HG02571 (cell line): ENCODE results near the gene KIAA0753.
"Not testable (repeated sequence)": the region's sequence is repeated elsewhere in the genome, so short reads cannot be mapped to it uniquely, and the experiment has no call there.

Experiments used
- ATAC-seq: cut with Tn5 transposase; IDR thresholded peaks from one replicate; pipeline ENCODE4 v1.9.1; 2021; ENCODE audit warnings: mild to moderate bottlenecking, moderate library complexity; ENCODE audit not compliant: unreplicated experiment

The KIAA0753 gene

DNA sequence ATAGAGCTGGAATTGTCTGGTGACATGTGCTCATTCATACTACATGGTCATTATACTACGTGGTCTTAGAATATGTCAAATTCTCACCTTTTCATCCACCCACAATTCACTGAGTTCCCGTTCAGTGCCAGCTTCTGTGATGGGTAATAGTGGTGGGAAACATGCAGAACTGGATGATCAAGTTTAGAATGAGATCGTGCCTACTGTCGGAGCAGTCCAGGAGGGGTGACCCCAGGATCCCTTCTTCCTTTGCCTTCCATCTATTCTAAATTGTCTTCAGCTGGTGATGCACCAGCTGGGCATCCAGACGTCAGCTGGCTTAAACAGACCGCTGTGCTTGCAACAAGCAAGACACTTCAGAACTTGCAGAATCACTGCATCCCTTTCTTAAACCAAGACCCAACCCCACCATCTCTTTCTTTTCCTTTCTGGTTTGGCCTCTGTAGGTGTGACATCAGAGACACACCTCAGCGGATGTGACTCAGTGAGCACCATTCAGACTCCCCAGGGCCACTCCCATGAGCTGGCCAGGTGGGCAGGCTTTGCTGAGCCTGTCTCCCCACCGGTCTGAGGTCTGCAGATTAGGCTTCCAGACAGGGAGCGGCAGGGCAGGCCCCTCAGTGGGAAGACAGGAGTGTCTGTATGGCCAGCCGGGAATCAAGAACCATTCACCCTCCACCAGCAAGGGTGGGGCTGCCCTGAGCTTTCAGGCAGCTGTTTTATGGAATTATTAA is 29.1 kb upstream of the KIAA0753 start:
- ATAC-seq, result no peak

DNA sequence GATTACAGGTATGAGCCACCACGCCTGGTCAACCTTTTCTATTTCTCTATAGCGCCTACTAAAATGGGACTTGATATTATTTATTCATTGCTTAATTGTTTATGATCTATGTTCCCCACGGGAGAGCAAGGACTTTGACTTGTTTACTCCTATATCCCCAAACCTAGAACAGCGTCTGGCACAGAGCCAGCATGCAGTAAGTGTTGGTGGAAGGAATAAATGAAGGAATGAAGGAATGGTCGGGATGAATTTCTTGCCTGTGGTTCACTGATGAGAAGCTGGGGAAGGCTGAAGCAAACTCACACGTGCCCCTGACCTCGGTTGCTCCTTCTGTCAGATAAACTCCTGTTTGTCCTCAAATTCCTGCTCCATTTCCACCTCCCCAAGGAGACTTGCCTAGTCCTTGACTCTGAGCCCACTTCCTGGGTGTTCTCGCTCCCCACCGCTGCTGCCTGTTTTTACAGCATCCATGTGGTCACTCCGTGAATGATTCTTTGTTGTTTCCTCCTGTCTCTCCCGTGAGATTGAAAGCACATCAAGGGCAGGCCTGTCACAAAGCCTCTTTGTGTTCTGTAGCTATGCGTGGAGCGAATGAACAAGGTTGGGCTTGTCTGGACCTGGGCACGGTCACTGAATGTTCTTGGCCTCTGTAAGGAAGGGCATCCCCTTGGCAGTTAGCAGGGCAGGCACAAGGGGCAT is 28.4 kb upstream of the KIAA0753 start:
- ATAC-seq, result no peak

- ATAC-seq, result no peak
Observed at GRCh38 chr17:6668219-6668618, 27.7 kb upstream of the KIAA0753 start.

DNA sequence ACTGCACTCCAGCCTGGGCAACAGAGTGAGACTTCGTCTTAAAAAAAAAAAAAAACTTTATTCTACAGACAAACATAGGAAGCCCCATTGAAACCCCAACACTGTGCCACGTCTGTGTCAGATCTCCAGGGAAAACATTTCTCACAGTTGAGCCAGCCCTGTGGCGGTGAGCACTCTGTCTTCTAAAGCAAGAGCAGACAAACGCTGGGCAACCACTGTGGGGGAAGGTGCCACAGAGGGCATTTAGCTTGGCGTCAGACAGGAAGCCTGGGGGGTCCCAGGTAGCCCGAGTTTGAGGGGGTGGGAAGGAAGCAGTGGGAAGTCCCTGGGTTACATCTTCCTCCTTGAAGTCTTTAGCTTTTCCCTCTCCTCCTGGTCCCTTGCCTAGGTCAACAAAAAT is 27.0 kb upstream of the KIAA0753 start:
- no peak for ATAC-seq

DNA sequence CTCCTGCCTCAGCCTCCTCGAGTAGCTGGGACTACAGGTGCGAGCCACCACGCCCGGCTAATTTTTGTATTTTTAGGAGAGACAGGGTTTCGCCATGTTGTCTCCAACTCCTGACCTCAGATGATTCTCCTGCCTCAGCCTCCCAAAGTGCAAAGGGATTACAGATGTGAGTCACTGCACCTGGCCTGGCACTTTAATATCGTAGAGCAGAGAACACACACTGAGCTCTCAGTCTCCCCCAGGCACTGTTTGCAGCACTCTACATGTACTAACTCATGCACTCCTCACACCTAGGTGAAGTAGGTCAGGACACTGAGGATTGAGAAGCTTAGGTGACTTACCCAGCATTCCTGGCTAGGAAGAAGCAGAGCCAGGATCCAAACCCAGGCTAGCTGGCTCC is 26.0 kb upstream of the KIAA0753 start:
- ATAC-seq, result no peak

DNA sequence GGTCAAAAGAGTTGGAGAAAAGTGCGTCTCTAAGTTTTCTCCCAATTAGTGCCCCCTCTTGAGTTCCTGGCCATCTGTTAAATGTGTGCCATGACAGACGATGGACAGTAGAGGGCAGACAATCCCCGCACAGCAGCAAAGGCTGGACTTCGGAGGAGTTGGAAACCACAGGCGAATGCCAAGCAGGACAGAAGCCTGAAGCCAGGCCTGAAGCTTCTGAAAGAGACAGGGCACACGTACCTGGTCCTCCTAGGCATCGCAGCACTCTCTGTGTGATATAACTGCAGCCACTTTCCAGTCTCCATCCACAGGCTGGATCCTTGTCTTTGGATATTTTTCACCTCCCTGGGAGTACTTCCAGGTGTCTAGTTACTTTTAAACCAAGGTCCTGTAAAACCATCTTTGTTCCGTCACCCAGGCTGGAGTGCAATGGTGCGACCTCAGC is 25.6 kb upstream of the KIAA0753 start:
- no peak for ATAC-seq

DNA sequence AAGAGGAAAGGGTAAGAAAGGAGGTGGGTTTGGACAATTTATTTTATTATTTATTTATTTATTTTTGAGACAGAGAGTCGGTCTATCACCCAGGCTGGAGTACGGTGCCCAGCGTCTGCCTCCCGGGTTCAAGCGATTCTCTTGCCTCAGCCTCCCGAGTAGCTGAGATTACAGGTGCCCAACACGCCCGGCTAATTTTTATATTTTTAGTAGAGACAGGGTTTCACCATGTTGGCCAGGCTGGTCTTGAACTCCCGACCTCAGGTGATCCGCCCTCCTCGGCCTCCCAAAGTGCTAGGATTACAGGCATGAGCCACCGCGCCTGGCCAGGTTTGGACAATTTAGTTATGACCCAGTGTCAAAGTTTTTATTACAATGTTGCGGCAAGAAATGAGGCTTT is 22.7 kb upstream of the KIAA0753 start:
- ATAC-seq, result not testable (repeated sequence)

DNA sequence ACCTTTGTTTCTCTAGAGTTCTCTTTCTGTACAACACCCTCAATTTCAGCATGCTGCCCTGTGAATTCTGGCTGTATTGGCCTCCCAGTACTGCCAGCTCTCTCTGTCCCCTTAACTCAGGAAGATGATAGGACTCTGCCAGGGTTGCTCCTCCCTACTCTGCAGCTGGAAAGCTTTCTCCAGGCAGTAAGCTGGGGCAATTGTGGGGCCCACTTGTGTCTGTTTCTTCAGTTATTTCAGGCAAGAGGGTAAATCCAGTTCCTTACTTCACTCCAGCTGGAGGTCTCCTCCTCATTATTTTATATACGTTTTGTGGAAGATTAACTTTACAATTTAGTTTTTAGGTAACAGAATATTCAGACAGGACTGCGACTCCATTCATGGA is 20.9 kb upstream of the KIAA0753 start:
- no peak for ATAC-seq

- ATAC-seq, result peak; percentile 80
Observed at GRCh38 chr17:6660805-6661463, 20.4 kb upstream of the KIAA0753 start.

DNA sequence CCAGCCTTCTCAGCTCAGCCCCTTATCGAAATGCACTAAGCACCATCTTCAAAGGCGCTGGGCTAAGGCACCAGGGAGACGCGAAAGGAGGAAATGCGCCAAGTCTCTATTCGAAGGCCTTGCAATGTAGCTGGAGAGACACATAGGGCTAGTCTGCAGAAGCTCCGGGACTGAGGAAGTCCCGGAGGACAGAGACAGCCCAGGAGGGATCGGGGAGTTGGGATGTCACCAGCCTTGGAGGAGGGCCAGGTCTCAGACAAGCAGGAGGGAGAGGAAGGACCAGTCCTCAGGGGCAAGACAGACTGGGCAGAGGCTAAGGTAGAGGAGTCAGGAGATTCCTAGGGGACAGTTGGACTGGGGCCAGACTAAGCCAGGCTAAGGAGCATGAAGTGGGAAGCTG is 19.6 kb upstream of the KIAA0753 start:
- ATAC-seq, result no peak

DNA sequence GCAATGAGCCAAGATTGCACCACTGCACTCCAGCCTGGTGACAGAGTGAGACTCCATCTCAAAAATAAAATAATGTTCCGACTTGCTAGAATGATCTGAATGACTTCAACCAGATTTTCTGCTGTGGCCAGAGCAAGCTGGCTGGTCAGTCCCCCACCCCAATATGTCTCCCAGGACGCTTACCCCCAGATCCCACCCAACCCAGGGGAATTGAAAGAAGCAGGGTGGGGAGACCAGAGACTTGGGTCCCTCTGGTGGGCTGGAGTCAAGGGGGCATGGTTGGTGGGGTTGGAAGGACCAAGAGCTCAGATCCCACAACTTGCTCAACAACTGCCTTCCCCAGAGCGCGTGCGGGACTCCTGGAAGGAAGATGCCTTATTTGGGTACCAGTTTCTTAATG is 17.9 kb upstream of the KIAA0753 start:
- ATAC-seq, result not testable (repeated sequence)

GRCh38 chr17:6657633-6658287 is 17.2 kb upstream of the KIAA0753 start:
- ATAC-seq, result no peak

- not testable (repeated sequence) for ATAC-seq
Observed at GRCh38 chr17:6656797-6657632, 16.5 kb upstream of the KIAA0753 start.

GRCh38 chr17:6655732-6656361 is 15.3 kb upstream of the KIAA0753 start:
- not testable (repeated sequence) for ATAC-seq

DNA sequence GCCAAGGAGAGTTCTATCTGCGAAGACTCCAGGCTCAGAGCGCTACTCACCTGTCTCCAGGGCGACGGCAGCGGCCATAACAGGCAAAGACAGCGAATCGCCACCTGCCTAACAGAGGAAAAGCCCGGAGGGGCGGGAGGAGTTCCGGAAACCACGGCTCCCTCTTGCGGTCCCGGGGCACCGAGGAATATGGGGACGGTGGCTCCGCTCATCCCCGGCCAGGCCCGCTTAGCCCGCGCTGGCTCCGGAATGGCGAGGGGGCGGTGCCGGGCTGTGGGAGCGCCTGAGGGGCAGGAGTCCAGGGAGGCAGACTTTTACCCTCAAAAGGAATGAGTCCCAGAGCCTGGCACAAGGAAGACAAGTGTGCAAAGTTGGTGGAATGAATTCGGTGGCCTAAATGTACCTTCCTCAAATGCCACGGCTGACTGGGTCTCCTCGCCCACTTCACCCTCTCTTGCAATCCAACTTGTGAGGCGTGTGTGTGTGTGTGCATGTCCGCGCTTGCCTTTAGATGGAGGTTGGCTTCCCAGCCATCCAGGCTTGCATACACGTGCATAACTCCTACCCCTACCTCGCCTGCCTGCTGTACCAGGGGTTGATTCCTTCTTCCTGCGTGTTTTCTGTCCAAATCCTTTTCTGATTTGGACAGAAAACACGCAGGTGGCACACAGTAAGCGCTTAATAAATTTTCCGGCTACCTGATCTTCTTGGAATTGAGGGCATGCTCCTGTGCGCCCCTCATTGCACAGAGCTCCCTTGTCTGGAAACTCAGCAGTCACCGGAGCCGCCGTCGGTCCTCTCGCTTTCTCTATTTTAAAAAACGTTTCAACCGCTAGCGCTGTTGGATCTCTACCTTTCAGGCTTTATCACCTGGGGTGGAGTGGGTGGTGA is 14.6 kb upstream of the KIAA0753 start:
- ATAC-seq, result no peak

DNA sequence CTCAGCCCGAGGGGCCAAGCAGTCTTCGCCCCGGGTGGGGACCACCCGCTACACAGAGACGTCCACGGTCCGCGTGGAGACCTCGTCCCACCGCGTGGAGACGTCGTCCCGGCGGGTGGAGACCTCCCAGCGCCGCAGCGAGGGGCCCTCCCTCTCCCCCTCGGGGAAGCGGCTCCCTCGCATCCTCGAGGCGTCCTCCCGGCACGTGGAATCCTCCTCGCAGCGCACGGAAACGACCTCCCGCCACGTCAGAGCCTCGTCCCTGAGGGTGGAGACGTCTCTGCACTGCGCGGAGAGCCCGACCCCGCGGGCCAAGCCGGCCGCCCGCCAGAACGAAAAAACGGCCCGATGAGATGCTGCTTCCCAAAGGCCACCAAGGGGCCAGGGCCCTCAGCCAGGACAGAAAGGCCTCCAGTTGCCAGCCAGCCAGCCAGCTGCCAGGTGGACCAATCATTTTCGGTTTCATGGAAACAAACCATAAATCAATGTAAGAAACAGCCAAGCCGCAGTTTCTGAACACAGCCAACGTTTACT is 11.5 kb upstream of the KIAA0753 start:
- no peak for ATAC-seq

DNA sequence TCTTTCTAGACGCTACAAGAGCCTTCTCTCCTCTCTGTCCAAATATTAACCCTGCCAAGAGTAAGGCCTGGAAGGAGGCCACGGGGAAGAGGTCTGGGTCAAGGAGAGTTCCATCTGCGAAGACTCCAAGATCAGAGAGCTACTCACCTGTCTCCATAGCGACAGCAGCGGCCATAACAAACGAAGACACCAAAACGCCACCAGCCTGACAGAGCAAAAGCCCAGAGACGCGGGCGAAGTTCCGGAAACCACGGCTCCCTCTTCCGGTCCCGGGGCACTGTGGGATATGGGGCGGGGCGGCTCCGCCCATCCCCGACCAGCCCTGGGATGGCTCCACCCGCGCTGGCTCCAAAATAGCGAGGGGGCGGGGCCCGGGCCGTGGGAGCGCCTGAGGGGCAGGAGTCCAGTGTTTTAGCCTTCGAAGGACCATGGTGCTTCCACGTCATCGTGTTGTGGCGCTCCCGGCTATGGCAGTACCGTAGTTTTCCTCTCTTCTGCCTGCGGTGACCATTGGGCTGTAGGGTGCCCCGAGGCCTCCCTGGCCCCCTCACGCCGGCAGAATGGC is 10.9 kb upstream of the KIAA0753 start, which contains the start of the genes C17orf100 and MED31:
Gene C17orf100 (plus strand): TSS at position 409 of the 565 bp plus-strand sequence. CDS start 152 bp downstream, at position 561.
Gene MED31 (minus strand): TSS at position 252 of the 565 bp plus-strand sequence. CDS start 77 bp downstream, at position 175.
- ATAC-seq, result peak; percentile 89

GRCh38 chr17:6648181-6648580 is 7.7 kb upstream of the KIAA0753 start:
- no peak for ATAC-seq
